IMR-90 (cell line): ENCODE results near the gene GRAMD2A. TPM values are rescaled to one million over a fixed set of nuclear protein-coding genes. Genes with fewer than 3 reads are reported as not detected.
A peak's percentile ranks its signal among the peaks of the same experiment; 100 is the strongest.

ENCODE experiments used
- ATAC-seq: fragments of 200-7000 bp; cut with Tn5 transposase; 2 replicates; pipeline ENCODE4 v1.9.1; 2020; ENCODE audit warnings: low read depth, mild to moderate bottlenecking, moderate library complexity
- BruUV-seq: library from RNA; stranded (reverse); fragments of 400-500 nt; replicated peaks from 2 replicates; lab custom pipeline; 2021; lab: Mats Ljungman, UMichigan
- CTCF ChIA-PET: fragments of 300-600 bp; formaldehyde crosslinking; extraction: SDS; loops from one replicate; lab custom pipeline; 2021; ENCODE audit warnings: antibody characterized with exemption; lab: Yijun Ruan, JAX
- POLR2A ChIA-PET: fragments of 300-600 bp; sonication (Branson Sonifier 250); formaldehyde crosslinking; loops from one replicate; lab custom pipeline; 2022; ENCODE audit warnings: antibody characterized with exemption; ENCODE audit not compliant: unreplicated experiment; lab: Charles Lee
- DNase-seq: peaks from one replicate; pipeline ENCODE4 v3.0.0; 2013
- H2AFZ ChIP-seq: replicated peaks from 2 replicates; pipeline ENCODE3; 2013; ENCODE audit warnings: low read length, mild to moderate bottlenecking; ENCODE audit not compliant: poor library complexity
- H2AK5ac ChIP-seq: 2 replicates; pipeline ENCODE4 v1.6.1; 2013; ENCODE audit warnings: low read depth, low read length, inconsistent platforms
- H2AK9ac ChIP-seq: replicated peaks from 2 replicates; pipeline ENCODE3; 2013; ENCODE audit warnings: mild to moderate bottlenecking, low read depth, low read length, moderate library complexity; ENCODE audit not compliant: poor library complexity
- H2BK120ac ChIP-seq: 2 replicates; pipeline ENCODE4 v1.6.1; 2013; ENCODE audit warnings: low read depth, low read length, inconsistent platforms
- H2BK15ac ChIP-seq: 3 replicates; pipeline ENCODE4 v1.6.1; 2013; ENCODE audit warnings: low read depth, low read length, inconsistent platforms
- H2BK20ac ChIP-seq: 2 replicates; pipeline ENCODE4 v1.6.1; 2013; ENCODE audit warnings: low read depth, mild to moderate bottlenecking, inconsistent platforms, low read length, moderate library complexity
- H2BK5ac ChIP-seq: 2 replicates; pipeline ENCODE4 v1.6.1; 2013; ENCODE audit warnings: mild to moderate bottlenecking, low read depth, low read length, inconsistent platforms; ENCODE audit not compliant: poor library complexity, severe bottlenecking
- H3K14ac ChIP-seq: replicated peaks from 2 replicates; pipeline ENCODE4 v1.6.1; 2013; ENCODE audit warnings: low read depth, low read length, inconsistent platforms
- H3K18ac ChIP-seq: 2 replicates; pipeline ENCODE4 v1.6.1; 2013; ENCODE audit warnings: low read depth, low read length, control low read depth
- H3K23ac ChIP-seq: 2 replicates; pipeline ENCODE4 v1.6.1; 2013; ENCODE audit warnings: low read depth, low read length, inconsistent platforms
- H3K27ac ChIP-seq: 2 replicates; pipeline ENCODE4 v1.5.1; 2013; ENCODE audit warnings: mild to moderate bottlenecking, control low read depth, low read length; ENCODE audit not compliant: insufficient read depth
- H3K27me3 ChIP-seq: 2 replicates; pipeline ENCODE4 v1.6.1; 2013; ENCODE audit warnings: low read length; ENCODE audit not compliant: control insufficient read depth, insufficient read depth
- H3K36me3 ChIP-seq: 2 replicates; pipeline ENCODE4 v1.6.1; 2013; ENCODE audit warnings: low read length, mixed read lengths; ENCODE audit not compliant: control insufficient read depth, insufficient read depth
- H3K4ac ChIP-seq: 2 replicates; pipeline ENCODE4 v1.6.1; 2013; ENCODE audit warnings: low read depth, low read length, inconsistent platforms
- H3K4me1 ChIP-seq: 2 replicates; pipeline ENCODE4 v1.6.1; 2013; ENCODE audit warnings: low read length, mixed read lengths; ENCODE audit not compliant: control insufficient read depth, insufficient read depth
- H3K4me2 ChIP-seq: 2 replicates; pipeline ENCODE4 v1.6.1; 2013; ENCODE audit warnings: low read depth, mild to moderate bottlenecking, control low read depth, low read length, moderate library complexity
- H3K4me3 ChIP-seq: 2 replicates; pipeline ENCODE4 v1.5.1; 2013; ENCODE audit warnings: low read depth, mild to moderate bottlenecking, control low read depth, low read length, moderate library complexity; ENCODE audit not compliant: insufficient read depth
- H3K56ac ChIP-seq: 2 replicates; pipeline ENCODE4 v1.6.1; 2013; ENCODE audit warnings: low read length, inconsistent platforms; ENCODE audit not compliant: insufficient read depth; ENCODE audit errors: extremely low read depth
- H3K79me1 ChIP-seq, 2 experiments: 2 replicates each; pipeline ENCODE4 v1.6.1; 2013; ENCODE audit warnings: low read length in 2 of 2, inconsistent platforms in 1 of 2, low read depth in 1 of 2
- H3K9ac ChIP-seq: 2 replicates; pipeline ENCODE4 v1.6.1; 2013; ENCODE audit warnings: low read depth, low read length, control low read depth
- H3K9me1 ChIP-seq: 2 replicates; pipeline ENCODE4 v1.6.1; 2013; ENCODE audit warnings: low read length, inconsistent platforms; ENCODE audit not compliant: insufficient read depth
- H3K9me3 ChIP-seq: 2 replicates; pipeline ENCODE4 v1.6.1; 2013; ENCODE audit warnings: low read length; ENCODE audit not compliant: control insufficient read depth, insufficient read depth
- H4K20me1 ChIP-seq: 2 replicates; pipeline ENCODE4 v1.6.1; 2013; ENCODE audit warnings: low read length, inconsistent platforms; ENCODE audit not compliant: insufficient read depth
- H4K5ac ChIP-seq: 2 replicates; pipeline ENCODE4 v1.6.1; 2013; ENCODE audit warnings: mild to moderate bottlenecking, low read depth, low read length, control low read depth
- H4K8ac ChIP-seq, 2 experiments: 2 replicates each; pipeline ENCODE4 v1.6.1; 2013; ENCODE audit warnings: low read depth in 2 of 2, low read length in 2 of 2, control low read depth in 1 of 2, inconsistent platforms in 1 of 2
- H4K91ac ChIP-seq: 2 replicates; pipeline ENCODE4 v1.6.1; 2013; ENCODE audit warnings: low read depth, low read length, inconsistent platforms; ENCODE audit not compliant: insufficient read depth
- BHLHE40 ChIP-seq: fragments of 150-350 bp; IDR thresholded peaks from 2 replicates; pipeline ENCODE4 v1.6.1; 2016; ENCODE audit warnings: mild to moderate bottlenecking, low read depth, low read length
- CEBPB ChIP-seq: IDR thresholded peaks from 2 replicates; pipeline ENCODE4 v1.6.1; 2012; ENCODE audit warnings: low read depth, low read length, improper control_type of control experiment
- CHD1 ChIP-seq: IDR thresholded peaks from 2 replicates; pipeline ENCODE4 v1.6.1; 2012; ENCODE audit warnings: low read depth, low read length, improper control_type of control experiment
- FOS ChIP-seq: fragments of 150-350 bp; IDR thresholded peaks from 2 replicates; pipeline ENCODE4 v1.6.1; 2016; ENCODE audit warnings: low read depth, low read length
- MAFK ChIP-seq: IDR thresholded peaks from 2 replicates; pipeline ENCODE4 v1.6.1; 2012; ENCODE audit warnings: low read depth, low read length, improper control_type of control experiment
- MAZ ChIP-seq: IDR thresholded peaks from 2 replicates; pipeline ENCODE4 v1.6.1; 2012; ENCODE audit warnings: low read depth, mild to moderate bottlenecking, low read length, improper control_type of control experiment, moderate library complexity, borderline replicate concordance
- MXI1 ChIP-seq: IDR thresholded peaks from 2 replicates; pipeline ENCODE4 v1.6.1; 2012; ENCODE audit warnings: low read depth, mild to moderate bottlenecking, low read length, moderate library complexity, borderline replicate concordance
- NFE2L2 ChIP-seq: fragments of 150-350 bp; IDR thresholded peaks from 2 replicates; pipeline ENCODE4 v1.6.1; 2016; ENCODE audit warnings: low read depth, mild to moderate bottlenecking, low read length
- POLR2A ChIP-seq: IDR thresholded peaks from 2 replicates; pipeline ENCODE4 v1.6.1; 2012; ENCODE audit warnings: mild to moderate bottlenecking, low read depth, low read length
- RAD21 ChIP-seq: IDR thresholded peaks from 2 replicates; pipeline ENCODE4 v1.6.1; 2012; ENCODE audit warnings: low read length, improper control_type of control experiment
- RCOR1 ChIP-seq: IDR thresholded peaks from 2 replicates; pipeline ENCODE4 v1.6.1; 2012; ENCODE audit warnings: mild to moderate bottlenecking, low read length, improper control_type of control experiment; ENCODE audit not compliant: insufficient replicate concordance
- RFX5 ChIP-seq: IDR thresholded peaks from 2 replicates; pipeline ENCODE4 v1.8.0; 2012; ENCODE audit warnings: low read depth, mild to moderate bottlenecking, low read length, moderate library complexity
- SMC3 ChIP-seq: fragments of 150-350 bp; IDR thresholded peaks from 2 replicates; pipeline ENCODE4 v1.6.1; 2016; ENCODE audit warnings: low read depth, mild to moderate bottlenecking, antibody characterized with exemption, low read length, moderate library complexity
- WGBS, 2 experiments: methylation state at CpG; one replicate each; pipeline versions ENCODE4 v1.1.5 to v1.1.7; 2013; ENCODE audit warnings: missing lambda C conversion rate in 2 of 2; ENCODE audit not compliant: insufficient read length in 1 of 2; ENCODE audit errors: extremely low coverage in 2 of 2; 5-methylcytosine and 5-hydroxymethylcytosine counted together
- dilution Hi-C: fragments of 300-500 bp; cut with HindIII; formaldehyde crosslinking; loops from one replicate; pipeline ENCODE4 v1.14.3; 2018; ENCODE audit warnings: low sequenced_read_pairs; ENCODE audit not compliant: unreplicated experiment
- in situ Hi-C: fragments of 300-500 bp; cut with MboI; formaldehyde crosslinking; loops from 3 replicates; pipeline ENCODE4 v1.14.3; 2019; ENCODE audit warnings: low sequenced_read_pairs, inconsistent platforms, mixed read lengths
- intact Hi-C: fragments of 100-400 bp; cut with micrococcal nuclease; formaldehyde crosslinking; loops from 2 replicates; pipeline ENCODE4 v1.10.0; 2022
- polyA plus RNA-seq, 3 experiments: library from polyadenylated mRNA; depleted of rRNA; stranded (reverse); fragments of >200 nt; gene quantifications; 2 replicates each; pipeline ENCODE4 v1.2.3, GENCODE V29; 2012; ENCODE audit warnings: low replicate concordance in 1 of 3
- total RNA-seq: library from RNA; depleted of rRNA; stranded (reverse); fragments of >200 nt; gene quantifications from 2 replicates; pipeline ENCODE4 v1.2.3, GENCODE V29; 2012
- TF ChIP-seq, protein P1 (sequence below): fragments of 150-350 bp; IDR thresholded peaks from 2 replicates; pipeline ENCODE4 v1.6.1; 2017; ENCODE audit warnings: mild to moderate bottlenecking, antibody characterized with exemption, low read length, low read depth
- TF ChIP-seq, protein P2 (sequence below): conservative IDR thresholded peaks from 2 replicates; pipeline ENCODE4 v1.5.1; 2012; ENCODE audit warnings: mild to moderate bottlenecking, low read depth, low read length, improper control_type of control experiment
- TF ChIP-seq, protein P3 (sequence below): fragments of 150-350 bp; IDR thresholded peaks from 2 replicates; pipeline ENCODE4 v1.6.1; 2016; ENCODE audit warnings: low read depth, mild to moderate bottlenecking, low read length, moderate library complexity, borderline replicate concordance

The GRAMD2A gene
- total and polyA plus RNA-seq, 2 of the 4 experiments (the other 2 are of a cell fraction) = 0.14 to 0.18 TPM

GRCh38 chr15:72135719-72136118 is 61.9 kb downstream of the GRAMD2A start:
- Histone ChIP-seq H3K9me3 (no peaks in the 10 kb centered on the region), H3K56ac (no peak overlapping the region), H3K18ac (no peak overlapping the region), H3K23ac (no peak overlapping the region), H2AK9ac (no peak overlapping the region), H4K20me1 (no peaks in the 10 kb centered on the region), H3K9me1 (no peaks in the 10 kb centered on the region), H3K14ac (no peak overlapping the region), H2AFZ (no peak overlapping the region), H4K5ac (no peak overlapping the region), H3K4me3 (no peak overlapping the region), H3K79me1 (no peaks in the 10 kb centered on the region; a peak in 1 of 4 replicates), H3K9ac (no peak overlapping the region), H2BK20ac (no peak overlapping the region), H4K8ac (no peak overlapping the region), H3K4me2 (no peak overlapping the region), H3K4ac (no peak overlapping the region), H3K27me3 (no peaks in the 10 kb centered on the region), H3K36me3 (0 out of 2 replicates have a peak, but pooled peaks cover 4% of the 10 kb centered on the region), H2BK5ac (no peak overlapping the region), H2BK120ac (no peak overlapping the region), H2AK5ac (no peak overlapping the region), H3K27ac (no peak overlapping the region), H3K4me1 (peaks cover 2% of the 10 kb centered on the region; the same call in 1 of the 2 replicates), H4K91ac (no peak overlapping the region), H2BK15ac (no peak overlapping the region)
- TF ChIP-seq RAD21 (no peak), RFX5 (no peak), MAZ (no peak), FOS (no peak), MXI1 (no peak), CHD1 (no peak), BHLHE40 (no peak), POLR2A (no peak), NFE2L2 (no peak), RCOR1 (no peak), CEBPB (no peak), MAFK (no peak), SMC3 (no peak)
- TF ChIP-seq, protein P1, sequence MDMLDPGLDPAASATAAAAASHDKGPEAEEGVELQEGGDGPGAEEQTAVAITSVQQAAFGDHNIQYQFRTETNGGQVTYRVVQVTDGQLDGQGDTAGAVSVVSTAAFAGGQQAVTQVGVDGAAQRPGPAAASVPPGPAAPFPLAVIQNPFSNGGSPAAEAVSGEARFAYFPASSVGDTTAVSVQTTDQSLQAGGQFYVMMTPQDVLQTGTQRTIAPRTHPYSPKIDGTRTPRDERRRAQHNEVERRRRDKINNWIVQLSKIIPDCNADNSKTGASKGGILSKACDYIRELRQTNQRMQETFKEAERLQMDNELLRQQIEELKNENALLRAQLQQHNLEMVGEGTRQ = no peak
- TF ChIP-seq, protein P2, sequence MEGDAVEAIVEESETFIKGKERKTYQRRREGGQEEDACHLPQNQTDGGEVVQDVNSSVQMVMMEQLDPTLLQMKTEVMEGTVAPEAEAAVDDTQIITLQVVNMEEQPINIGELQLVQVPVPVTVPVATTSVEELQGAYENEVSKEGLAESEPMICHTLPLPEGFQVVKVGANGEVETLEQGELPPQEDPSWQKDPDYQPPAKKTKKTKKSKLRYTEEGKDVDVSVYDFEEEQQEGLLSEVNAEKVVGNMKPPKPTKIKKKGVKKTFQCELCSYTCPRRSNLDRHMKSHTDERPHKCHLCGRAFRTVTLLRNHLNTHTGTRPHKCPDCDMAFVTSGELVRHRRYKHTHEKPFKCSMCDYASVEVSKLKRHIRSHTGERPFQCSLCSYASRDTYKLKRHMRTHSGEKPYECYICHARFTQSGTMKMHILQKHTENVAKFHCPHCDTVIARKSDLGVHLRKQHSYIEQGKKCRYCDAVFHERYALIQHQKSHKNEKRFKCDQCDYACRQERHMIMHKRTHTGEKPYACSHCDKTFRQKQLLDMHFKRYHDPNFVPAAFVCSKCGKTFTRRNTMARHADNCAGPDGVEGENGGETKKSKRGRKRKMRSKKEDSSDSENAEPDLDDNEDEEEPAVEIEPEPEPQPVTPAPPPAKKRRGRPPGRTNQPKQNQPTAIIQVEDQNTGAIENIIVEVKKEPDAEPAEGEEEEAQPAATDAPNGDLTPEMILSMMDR = no peak
- TF ChIP-seq, protein P3, sequence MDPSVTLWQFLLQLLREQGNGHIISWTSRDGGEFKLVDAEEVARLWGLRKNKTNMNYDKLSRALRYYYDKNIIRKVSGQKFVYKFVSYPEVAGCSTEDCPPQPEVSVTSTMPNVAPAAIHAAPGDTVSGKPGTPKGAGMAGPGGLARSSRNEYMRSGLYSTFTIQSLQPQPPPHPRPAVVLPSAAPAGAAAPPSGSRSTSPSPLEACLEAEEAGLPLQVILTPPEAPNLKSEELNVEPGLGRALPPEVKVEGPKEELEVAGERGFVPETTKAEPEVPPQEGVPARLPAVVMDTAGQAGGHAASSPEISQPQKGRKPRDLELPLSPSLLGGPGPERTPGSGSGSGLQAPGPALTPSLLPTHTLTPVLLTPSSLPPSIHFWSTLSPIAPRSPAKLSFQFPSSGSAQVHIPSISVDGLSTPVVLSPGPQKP = no peak
- in situ Hi-C loops (no loop called here), intact Hi-C loops (no loop called here), dilution Hi-C loops (no loop called here)
- no CpG with 5 or more reads among the region's 2 CpGs for WGBS, 2 experiments
- ChIA-PET POLR2A (no interaction called here), CTCF (no interaction called here)
- BruUV-seq = no TSS peak
- ATAC-seq (peak; percentile 80), DNase-seq (peak; percentile 29)
